Retinal pigment epithelial cell (primary cell): Measurements from ENCODE around the gene TAF12.

Experiments used
- DNase-seq: peaks from one replicate; pipeline ENCODE4 v3.0.0-alpha.2; 2010; ENCODE audit warnings: low read depth
- H3K4me3 ChIP-seq: 2 replicates; pipeline ENCODE4 v1.5.1; 2011; ENCODE audit warnings: mild to moderate bottlenecking, low read length, control low read depth, moderate library complexity
- TF ChIP-seq, protein P1 (sequence below): conservative IDR thresholded peaks from 2 replicates; pipeline ENCODE4 v1.5.1; 2011; ENCODE audit warnings: low read depth, low read length, control low read depth, inconsistent platforms

Gene TAF12

DNA sequence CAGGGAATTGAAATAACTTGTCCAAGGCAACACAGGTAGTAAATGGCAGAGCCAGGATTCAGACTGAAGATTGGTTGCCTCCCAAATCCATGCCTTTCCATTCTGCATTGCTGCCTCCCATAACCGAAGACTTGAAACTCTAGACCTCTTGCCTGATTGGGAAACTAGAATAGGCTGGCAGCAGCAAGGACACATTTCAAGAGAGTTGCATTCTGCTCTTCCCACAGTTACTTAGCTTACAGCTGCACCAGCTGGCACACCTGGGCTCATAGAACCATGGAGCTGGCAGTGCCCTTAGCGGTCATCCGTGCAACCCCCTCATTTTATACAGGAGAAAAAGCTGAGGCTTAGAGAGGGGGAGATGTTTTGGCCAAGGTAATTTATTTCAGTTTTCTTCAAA lies 82.0 kb downstream of the TAF12 start:
- no peak for DNase-seq
- TF ChIP-seq, protein P1, sequence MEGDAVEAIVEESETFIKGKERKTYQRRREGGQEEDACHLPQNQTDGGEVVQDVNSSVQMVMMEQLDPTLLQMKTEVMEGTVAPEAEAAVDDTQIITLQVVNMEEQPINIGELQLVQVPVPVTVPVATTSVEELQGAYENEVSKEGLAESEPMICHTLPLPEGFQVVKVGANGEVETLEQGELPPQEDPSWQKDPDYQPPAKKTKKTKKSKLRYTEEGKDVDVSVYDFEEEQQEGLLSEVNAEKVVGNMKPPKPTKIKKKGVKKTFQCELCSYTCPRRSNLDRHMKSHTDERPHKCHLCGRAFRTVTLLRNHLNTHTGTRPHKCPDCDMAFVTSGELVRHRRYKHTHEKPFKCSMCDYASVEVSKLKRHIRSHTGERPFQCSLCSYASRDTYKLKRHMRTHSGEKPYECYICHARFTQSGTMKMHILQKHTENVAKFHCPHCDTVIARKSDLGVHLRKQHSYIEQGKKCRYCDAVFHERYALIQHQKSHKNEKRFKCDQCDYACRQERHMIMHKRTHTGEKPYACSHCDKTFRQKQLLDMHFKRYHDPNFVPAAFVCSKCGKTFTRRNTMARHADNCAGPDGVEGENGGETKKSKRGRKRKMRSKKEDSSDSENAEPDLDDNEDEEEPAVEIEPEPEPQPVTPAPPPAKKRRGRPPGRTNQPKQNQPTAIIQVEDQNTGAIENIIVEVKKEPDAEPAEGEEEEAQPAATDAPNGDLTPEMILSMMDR: no peak
- H3K4me3 ChIP-seq: no peak overlapping the region
